ENCODE results near the gene KLHDC4. TPM values are rescaled to one million over a fixed set of nuclear protein-coding genes. Genes with fewer than 3 reads are reported as not detected.

Gene KLHDC4
- polyA plus RNA-seq, 3 donors, result 11.2 to 26.4 (median 12.6) TPM

- Mint-ChIP-seq H3K9me3 (peaks cover 0 to 3% (median 0%) of the 10 kb centered on the region in 7 donors), H3K36me3 (peaks cover 62 to 79% of the 10 kb centered on the region in 2 donors), H3K4me1 (peaks cover 6% of the 10 kb centered on the region), H3K4me3 (no peak overlapping the region), H3K27ac (peak overlapping the region in 1 of 7 donors; percentile 21), H3K27me3 (ENCODE audit: low read depth in 3 of 3) (peaks cover 0 to 3% (median 2%) of the 10 kb centered on the region in 3 donors)
- Histone ChIP-seq H3K9me3 (replicated peaks in 1 of 2; ENCODE audit: control insufficient read depth in 1 of 2, insufficient read depth in 1 of 2, low read length in 2 of 2) (no peaks in the 10 kb centered on the region), H3K4me1 (ENCODE audit: control insufficient read depth in 1 of 2, insufficient read depth in 2 of 2, low read length in 2 of 2) (no peaks in the 10 kb centered on the region), H3K9ac (ENCODE audit: insufficient read depth, low read length, poor library complexity, severe bottlenecking) (no peak overlapping the region), H3K36me3 (replicated peaks in 1 of 2; ENCODE audit: control insufficient read depth in 1 of 2, insufficient read depth in 2 of 2, low read length in 2 of 2) (peaks cover 55 to 83% of the 10 kb centered on the region in 2 donors), H3K79me2 (ENCODE audit: insufficient read depth, low read length) (no peaks in the 10 kb centered on the region), H4K20me1 (ENCODE audit: insufficient read depth, low read length) (no peaks in the 10 kb centered on the region), H3K4me3 (replicated peaks in 1 of 3; ENCODE audit: low read depth in 2 of 3, low read length in 3 of 3) (no peak overlapping the region), H3K27ac (ENCODE audit: low read depth in 1 of 2, low read length in 2 of 2) (no peak overlapping the region), H3K4me2 (replicated peaks; ENCODE audit: extremely low read depth, low read length, poor library complexity, severe bottlenecking) (no peak overlapping the region), H3K27me3 (ENCODE audit: control insufficient read depth in 2 of 2, insufficient read depth in 2 of 2, low read length in 2 of 2) (no peaks in the 10 kb centered on the region), H2AFZ (ENCODE audit: insufficient read depth, low read depth, low read length, poor library complexity, severe bottlenecking) (no peak overlapping the region)
- DNase-seq, result no peak
- no peak for TF ChIP-seq CTCF (IDR thresholded peaks at IDR 0.05)
- intact Hi-C loops (cut with micrococcal nuclease), result no loop called here
- 86% methylated on average over 13 of the region's 19 CpGs for WGBS (ENCODE audit: insufficient coverage)
These were observed 52.1 kb downstream of the KLHDC4 start for GRCh38 chr16:87713451-87714229.

GRCh38 chr16:87712184-87712762 is 53.5 kb downstream of the KLHDC4 start:
- intact Hi-C loops (cut with micrococcal nuclease), result no loop called here
- Mint-ChIP-seq H3K4me1 (peaks cover 6% of the 10 kb centered on the region), H3K36me3 (peaks cover 67 to 82% of the 10 kb centered on the region in 2 donors), H3K9me3 (peaks cover 0 to 3% (median 0%) of the 10 kb centered on the region in 7 donors), H3K4me3 (no peak overlapping the region), H3K27me3 (ENCODE audit: low read depth in 3 of 3) (peaks cover 0 to 3% (median 2%) of the 10 kb centered on the region in 3 donors), H3K27ac (no peak overlapping the region)
- Histone ChIP-seq H3K27me3 (ENCODE audit: control insufficient read depth in 2 of 2, insufficient read depth in 2 of 2, low read length in 2 of 2) (no peaks in the 10 kb centered on the region), H3K79me2 (ENCODE audit: insufficient read depth, low read length) (no peaks in the 10 kb centered on the region), H3K4me1 (ENCODE audit: control insufficient read depth in 1 of 2, insufficient read depth in 2 of 2, low read length in 2 of 2) (no peaks in the 10 kb centered on the region), H3K9me3 (replicated peaks in 1 of 2; ENCODE audit: control insufficient read depth in 1 of 2, insufficient read depth in 1 of 2, low read length in 2 of 2) (no peaks in the 10 kb centered on the region), H3K4me2 (replicated peaks; ENCODE audit: extremely low read depth, low read length, poor library complexity, severe bottlenecking) (no peak overlapping the region), H3K4me3 (replicated peaks in 1 of 3; ENCODE audit: low read depth in 2 of 3, low read length in 3 of 3) (no peak overlapping the region), H3K27ac (ENCODE audit: low read depth in 1 of 2, low read length in 2 of 2) (no peak overlapping the region), H2AFZ (ENCODE audit: insufficient read depth, low read depth, low read length, poor library complexity, severe bottlenecking) (no peak overlapping the region), H4K20me1 (ENCODE audit: insufficient read depth, low read length) (no peaks in the 10 kb centered on the region), H3K9ac (ENCODE audit: insufficient read depth, low read length, poor library complexity, severe bottlenecking) (no peak overlapping the region), H3K36me3 (replicated peaks in 1 of 2; ENCODE audit: control insufficient read depth in 1 of 2, insufficient read depth in 2 of 2, low read length in 2 of 2) (peaks cover 62 to 91% of the 10 kb centered on the region in 2 donors)
- DNase-seq, result no peak
- 100% methylated on average over 10 of the region's 14 CpGs for WGBS (ENCODE audit: insufficient coverage)
- no peak for TF ChIP-seq CTCF (IDR thresholded peaks at IDR 0.05)

Data from CD14-positive monocyte (primary cell).